Germinal center (tissue), 1 donor: Measurements from ENCODE around the gene TXNDC16.
A peak's percentile ranks its signal among the peaks of the same experiment; 100 is the strongest.
"Not testable (repeated sequence)": the region's sequence is repeated elsewhere in the genome, so short reads cannot be mapped to it uniquely, and the experiment has no call there.

ENCODE experiments used
- DNase-seq: peaks from one replicate; pipeline ENCODE4 v3.0.0; 2012; ENCODE audit warnings: mixed read lengths, low spot score

Gene TXNDC16

GRCh38 chr14:52552063-52552988 lies at the start of gene TXNDC16, which contains the start of gene GPR137C:
Gene TXNDC16, minus strand, starts transcription at chr14:52552505. Its CDS starts 8,948 bp downstream, at chr14:52543557.
Gene GPR137C, plus strand, starts transcription at chr14:52552836. Its CDS starts 312 bp downstream, at chr14:52553148.
- peak; percentile 99 for DNase-seq

GRCh38 chr14:52599974-52600373 lies 47.7 kb upstream of the TXNDC16 start:
- no peak for DNase-seq

DNA sequence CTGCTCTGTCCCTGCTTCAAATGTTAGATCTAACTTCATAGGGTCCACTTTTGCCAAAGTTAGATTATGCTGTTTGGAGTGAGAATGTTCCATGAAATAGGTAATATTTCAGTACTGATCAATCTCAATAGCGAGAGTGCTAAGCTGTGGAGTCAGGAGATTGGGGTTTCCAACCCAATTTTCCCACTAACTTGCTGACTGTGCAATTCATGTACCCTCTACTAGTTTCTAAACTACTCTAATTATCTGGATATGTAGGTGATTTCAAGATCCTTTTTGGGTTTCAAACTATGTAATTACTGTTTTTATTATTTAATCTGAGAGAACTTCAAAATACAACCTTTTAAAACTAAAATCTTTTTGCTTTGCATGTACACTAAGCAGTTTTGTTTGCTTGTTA lies 46.3 kb upstream of the TXNDC16 start:
- no peak for DNase-seq

DNA sequence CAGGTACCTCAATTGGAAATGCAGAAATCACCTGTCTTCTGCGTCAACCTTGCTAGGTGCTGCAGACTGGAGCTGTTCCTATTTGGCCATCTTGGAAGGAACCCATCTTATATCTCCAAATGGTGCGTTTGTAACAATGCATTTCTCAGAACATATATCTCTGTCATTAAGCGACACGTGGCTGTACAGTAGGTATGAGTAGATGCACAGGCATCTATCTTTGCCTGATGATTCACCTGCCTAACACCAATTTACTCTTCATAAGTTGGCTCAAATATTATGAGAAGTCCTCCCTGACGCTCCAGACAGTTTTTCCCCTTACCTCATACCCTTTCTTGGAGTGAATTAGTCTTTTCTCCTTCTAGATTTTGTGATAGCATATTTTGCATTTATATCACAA lies 44.6 kb upstream of the TXNDC16 start:
- no peak for DNase-seq

DNA sequence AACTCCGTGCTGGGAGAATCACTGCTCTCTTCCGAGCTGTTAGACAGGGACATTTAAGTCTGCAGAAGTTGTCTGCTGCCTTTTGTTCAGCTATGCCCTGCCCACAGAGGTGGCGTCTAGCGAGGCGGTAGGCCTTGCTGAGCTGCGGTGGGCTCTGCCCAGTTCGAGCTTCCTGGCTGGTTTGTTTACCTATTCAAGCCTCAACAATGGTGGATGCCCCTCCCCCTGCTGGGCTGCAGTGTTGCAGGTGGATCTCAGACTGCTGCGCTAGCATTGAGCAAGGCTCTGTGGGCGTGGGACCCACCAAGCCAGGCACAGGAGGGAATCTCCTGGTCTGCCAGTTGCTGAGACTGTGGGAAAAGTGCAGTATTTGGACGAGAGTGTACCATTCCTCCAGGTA lies 44.0 kb upstream of the TXNDC16 start:
- DNase-seq = no peak

DNA sequence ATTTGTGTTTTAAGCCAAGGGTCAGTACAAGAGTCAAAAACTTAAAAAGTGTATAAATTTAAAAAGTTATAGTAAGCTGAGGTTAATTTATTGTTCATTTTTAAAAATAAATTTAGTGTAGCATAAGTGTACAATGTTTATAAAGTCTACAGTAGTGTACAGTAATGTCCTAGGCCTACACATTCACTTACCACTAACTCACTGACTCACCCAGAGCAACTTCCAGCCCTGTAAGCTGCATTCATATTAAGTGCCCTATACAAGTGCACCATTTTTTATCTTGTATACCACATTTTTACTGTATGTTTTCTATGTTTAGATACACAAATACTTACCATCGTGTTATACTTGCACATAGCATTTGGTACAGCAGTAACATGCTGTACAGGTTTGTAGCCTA lies 38.0 kb upstream of the TXNDC16 start:
- no peak for DNase-seq

DNA sequence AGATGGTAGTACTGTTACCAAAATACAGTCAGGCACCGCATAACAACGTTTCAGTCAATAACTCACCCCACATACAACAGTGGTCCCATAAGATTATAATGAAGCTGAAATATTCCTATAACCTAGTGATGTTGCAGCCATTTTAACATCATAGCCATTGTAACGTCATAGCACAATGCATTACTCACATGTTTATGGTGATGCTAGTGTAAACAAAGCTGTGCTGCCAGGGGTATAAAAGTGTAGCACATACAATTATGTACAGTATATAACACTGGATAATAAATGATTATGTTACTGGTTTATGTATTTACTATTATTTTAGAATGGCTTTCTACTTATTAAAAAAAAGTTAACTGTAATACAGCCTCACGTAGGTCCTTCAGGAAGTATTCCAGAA lies 37.3 kb upstream of the TXNDC16 start:
- no peak for DNase-seq

- DNase-seq = no peak
Observed at GRCh38 chr14:52583544-52583943, 31.2 kb upstream of the TXNDC16 start.

- DNase-seq = no peak
Observed at GRCh38 chr14:52575858-52576257, 23.6 kb upstream of the TXNDC16 start.

- DNase-seq = not testable (repeated sequence)
Observed at GRCh38 chr14:52568454-52568853, 16.1 kb upstream of the TXNDC16 start.

DNA sequence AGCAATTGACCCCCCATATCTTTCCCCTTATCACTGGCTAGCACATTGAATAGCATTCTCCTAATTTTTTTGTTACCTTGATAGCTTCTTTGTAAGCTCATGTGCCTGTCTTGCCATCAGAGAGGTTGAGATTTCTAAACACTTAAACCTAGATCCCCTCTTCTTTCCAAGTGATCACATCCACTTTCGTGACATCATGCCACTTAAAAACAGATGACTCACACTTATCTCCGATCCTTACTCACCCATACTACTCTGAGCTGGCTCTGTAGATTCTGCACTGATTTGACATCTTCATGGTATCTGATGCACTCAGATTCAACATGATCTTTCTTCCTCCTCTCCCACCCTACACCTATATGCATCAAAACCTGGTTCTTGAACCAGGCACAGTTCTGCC lies 10.8 kb upstream of the TXNDC16 start:
- no peak for DNase-seq

- no peak for DNase-seq
Observed at GRCh38 chr14:52558688-52559087, 6.4 kb upstream of the TXNDC16 start.

DNA sequence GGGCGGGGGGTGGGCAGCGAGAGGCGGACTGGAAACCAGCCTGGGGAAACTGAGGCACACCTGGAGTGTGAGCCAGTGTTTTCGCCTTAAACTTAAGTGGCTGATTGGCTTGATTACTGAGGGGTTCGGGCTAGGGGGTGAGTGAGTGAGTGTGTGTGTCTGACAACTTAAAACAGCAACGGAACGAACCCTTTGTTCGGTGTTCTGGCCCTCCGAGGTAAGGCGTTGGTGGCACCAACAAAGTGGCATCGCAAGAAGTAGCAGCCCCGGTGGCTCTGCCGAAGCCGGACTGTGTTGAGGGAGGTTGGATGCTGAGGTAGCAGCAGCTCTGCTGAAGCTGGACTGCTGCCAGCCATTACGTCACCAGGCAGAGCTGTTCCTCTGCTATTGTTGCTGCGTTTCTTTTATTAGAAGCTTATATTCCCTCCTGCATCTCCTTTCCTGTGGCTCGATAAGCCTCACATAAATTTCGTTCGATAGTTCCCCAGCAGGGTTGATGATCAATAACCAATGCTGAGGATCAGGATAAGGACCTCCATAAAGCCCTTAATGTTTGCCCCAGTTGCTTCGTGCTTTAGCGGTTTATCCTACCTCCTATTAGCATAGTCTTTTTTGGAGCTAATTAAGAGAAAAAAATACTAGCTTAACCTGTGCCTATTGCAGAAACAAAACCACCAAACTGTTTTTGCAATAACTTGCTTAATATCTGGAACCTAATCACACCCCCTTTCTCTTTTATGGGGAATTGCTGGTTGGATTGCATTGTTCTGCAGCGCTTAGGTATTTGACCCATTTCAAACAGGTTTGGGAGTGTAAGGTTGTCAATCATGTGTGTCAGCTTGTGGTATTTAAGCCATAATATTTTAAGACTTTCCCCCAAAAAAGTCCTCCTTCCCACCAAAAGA lies 1.6 kb upstream of the TXNDC16 start:
- peak; percentile 42 for DNase-seq

GRCh38 chr14:52553002-52553670 lies 831 bp upstream of the TXNDC16 start:
- DNase-seq = peak; percentile 58

DNA sequence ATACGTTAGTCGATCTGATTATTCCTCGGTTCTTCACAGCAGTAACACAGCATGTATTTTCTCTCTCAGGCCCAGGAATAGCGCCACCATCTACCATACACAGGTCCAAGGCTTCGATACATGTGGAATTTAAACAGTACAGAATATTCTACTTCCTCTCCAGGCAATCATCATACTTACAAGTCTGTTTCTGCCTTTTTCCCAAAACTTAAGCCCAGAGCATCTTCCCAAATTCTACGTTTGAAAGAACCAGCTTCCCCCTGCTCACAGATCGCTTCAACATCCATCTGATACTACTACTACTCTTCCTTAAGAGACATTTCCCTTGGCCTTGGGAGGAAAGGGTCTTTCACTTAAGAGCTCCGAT lies 626 bp downstream of the TXNDC16 start:
- DNase-seq = peak; percentile 14

GRCh38 chr14:52551205-52551604 lies 1.1 kb downstream of the TXNDC16 start:
- no peak for DNase-seq

DNA sequence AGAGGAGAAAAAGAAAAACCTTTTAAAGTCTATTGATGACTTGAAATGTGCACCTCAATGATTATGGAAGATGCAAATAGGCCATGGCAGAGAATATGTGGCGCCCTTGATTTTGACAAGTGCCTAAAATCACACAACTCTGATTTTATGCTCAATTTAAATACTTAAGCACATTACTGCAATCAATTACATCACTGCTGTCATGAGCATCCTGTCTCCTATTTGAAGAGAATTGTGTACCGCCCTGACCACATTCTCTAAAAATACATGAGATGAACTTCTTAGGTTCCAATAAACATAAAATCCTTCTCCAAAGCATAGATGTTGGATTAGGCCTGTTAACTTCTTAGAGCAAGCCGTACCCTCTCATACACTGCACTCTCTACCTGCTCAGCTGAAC lies 1.6 kb downstream of the TXNDC16 start:
- DNase-seq = no peak

- DNase-seq = no peak
Observed at GRCh38 chr14:52547526-52547925, 4.8 kb downstream of the TXNDC16 start.

- DNase-seq = no peak
Observed at GRCh38 chr14:52547027-52547426, 5.3 kb downstream of the TXNDC16 start.

DNA sequence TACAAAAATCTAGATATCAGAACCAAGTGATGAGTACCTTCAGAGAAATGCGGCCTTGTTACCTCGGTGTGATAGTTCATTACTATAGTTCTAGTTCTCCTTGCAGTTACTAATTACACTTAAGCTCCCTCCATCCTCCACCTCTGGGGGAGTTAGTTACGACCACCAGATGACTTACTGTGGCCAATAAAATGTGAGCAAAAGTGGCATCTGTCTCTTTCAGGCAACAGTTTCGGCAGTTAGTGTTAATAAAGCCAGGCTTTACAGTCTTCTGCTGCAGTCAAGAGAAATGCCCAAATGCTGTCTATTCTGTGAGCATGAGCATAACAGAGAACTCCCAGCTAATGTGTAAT lies 6.0 kb downstream of the TXNDC16 start:
- DNase-seq = no peak

DNA sequence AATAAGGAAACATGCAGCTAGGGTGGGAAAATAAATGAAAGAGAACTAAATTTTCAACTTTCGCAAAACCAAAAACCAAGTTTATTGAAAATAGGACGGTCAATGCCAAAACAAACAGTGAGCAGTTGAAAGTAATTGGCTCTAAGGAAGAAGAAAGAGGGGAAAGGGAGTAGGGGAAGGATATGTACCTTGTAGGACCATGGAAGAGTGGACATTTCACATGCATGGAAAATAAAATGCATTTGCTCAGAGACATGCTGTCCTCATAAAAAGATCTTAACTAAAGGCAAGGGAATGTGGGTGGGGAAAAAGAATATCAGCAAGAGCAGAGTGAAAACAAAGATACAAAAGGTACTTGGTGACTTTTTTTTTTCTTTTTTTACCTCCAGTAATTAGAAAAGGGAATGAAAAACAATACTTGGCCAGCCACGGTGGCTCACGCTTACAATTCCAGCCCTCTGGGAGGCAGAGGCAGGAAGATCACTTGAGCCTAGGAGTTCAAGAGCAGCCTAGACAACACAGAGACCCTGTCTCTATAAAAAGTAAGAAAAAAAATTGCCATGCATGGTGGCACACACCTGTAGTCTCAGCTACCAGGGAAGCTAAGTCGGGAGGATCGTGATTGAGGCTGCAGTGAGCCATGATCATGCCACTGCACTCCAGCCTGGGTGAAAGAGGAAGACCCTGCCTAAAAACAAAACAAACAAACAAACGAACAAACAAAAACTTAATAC lies 6.6 kb downstream of the TXNDC16 start:
- no peak for DNase-seq

DNA sequence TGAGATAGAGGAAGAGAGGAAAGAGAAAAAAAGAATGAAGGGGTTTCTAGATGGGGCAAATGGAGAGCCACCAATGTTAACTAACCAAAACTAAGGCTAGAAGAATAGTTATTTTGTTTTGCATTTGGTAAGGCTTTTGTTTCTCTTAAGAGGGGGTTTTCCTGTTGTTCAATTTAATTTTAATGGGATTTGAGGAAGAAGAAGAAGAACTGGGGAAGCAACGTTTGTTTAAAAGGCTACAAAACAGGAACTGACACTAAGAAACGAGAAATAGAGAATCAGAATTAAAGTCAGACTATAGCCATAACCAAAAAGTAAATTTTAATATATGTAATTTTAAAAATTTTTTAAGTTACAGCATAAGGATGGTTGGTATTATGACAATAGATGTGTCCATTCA lies 13.7 kb downstream of the TXNDC16 start:
- DNase-seq = no peak
